T follicular helper cell (primary cell): Measurements from ENCODE around the gene SLC46A2.

Experiments used
- DNase-seq: peaks from one replicate; pipeline ENCODE4 v3.0.0-alpha.2; 2020; ENCODE audit warnings: low read depth
- total RNA-seq, 2 experiments: gene quantifications; one replicate each; lab custom pipeline; 2026; lab: John Stamatoyannopoulos, UW

The SLC46A2 gene, protein sequence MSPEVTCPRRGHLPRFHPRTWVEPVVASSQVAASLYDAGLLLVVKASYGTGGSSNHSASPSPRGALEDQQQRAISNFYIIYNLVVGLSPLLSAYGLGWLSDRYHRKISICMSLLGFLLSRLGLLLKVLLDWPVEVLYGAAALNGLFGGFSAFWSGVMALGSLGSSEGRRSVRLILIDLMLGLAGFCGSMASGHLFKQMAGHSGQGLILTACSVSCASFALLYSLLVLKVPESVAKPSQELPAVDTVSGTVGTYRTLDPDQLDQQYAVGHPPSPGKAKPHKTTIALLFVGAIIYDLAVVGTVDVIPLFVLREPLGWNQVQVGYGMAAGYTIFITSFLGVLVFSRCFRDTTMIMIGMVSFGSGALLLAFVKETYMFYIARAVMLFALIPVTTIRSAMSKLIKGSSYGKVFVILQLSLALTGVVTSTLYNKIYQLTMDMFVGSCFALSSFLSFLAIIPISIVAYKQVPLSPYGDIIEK
- 0 reads per million in 2 experiments for total RNA-seq

DNA sequence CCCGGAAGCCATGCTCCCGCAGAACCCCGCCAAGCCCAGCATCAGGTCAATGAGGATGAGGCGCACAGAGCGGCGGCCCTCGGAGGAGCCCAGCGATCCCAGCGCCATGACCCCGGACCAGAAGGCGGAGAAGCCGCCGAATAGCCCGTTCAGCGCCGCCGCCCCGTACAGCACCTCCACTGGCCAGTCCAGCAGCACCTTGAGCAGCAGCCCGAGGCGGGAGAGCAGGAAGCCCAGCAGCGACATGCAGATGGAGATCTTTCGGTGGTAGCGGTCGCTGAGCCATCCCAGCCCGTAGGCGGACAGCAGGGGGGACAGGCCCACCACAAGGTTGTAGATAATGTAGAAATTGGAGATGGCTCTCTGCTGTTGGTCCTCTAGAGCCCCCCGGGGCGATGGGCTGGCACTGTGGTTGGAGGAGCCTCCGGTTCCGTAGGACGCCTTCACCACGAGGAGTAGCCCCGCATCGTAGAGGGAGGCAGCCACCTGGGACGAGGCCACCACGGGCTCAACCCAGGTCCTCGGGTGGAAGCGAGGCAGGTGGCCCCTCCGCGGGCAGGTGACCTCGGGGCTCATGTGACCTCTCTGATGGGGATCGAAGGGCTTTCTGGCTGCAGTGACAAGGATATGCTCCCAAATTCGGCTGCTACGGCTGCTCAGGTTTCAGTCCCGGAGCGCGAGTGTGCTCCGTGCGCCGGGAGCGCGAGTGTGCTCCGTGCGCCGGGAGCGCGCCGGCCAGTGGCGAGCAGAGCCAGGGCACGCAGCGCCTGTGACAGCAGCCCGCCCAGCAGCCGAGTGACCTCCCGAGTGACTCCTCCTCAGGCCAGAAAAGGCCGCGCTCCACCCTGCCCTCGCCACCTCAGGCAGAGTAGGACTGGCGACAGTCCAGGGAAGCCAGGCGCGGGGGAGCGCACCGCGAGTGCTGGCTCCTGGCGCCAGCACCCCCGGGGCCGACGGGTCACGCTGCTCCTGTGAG is at the start of gene SLC46A2:
Gene SLC46A2, minus strand, starts transcription at position 771 of the 976 bp plus-strand sequence. Its CDS starts 195 bp downstream, at position 576.
- no peak for DNase-seq

DNA sequence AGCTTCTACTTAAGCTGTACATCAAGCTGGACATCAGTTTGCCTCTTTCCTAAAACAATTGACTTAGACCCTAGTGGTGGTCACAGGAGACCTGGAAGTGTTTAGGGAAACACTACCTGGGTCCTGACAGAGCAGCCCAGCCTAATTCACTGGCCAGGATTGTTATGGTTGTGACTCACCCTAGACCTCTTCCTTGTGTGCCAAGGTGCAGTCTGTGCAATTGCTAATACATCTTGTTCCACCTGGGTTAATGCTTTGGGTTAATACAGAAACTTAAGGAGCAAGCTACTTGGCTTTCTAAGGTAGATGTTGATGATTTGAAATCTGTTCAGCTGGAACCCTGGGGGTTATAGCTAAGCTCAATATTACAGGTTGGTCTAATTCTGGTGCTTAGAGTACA is 48.7 kb upstream of the SLC46A2 start:
- DNase-seq, result no peak

DNA sequence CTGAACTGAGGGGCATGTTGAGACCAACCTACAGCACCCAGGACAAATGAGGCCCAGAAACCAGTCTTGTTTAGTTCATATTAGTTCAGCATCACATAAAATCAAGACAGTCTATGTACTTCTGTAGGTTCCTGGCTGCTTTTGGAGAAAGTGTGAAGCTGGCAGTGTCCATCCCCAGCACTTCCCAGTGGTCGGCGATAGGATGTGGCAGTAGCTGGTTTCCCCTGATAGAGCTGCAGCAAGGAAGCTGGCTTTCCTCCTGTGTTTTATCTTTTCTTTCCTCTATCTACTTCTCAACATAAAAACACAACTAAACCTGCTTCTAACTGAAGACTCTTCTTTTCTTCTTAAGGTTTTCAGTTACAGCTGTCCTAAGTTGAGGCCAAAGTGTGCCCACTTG is 43.0 kb upstream of the SLC46A2 start:
- DNase-seq, result no peak

DNA sequence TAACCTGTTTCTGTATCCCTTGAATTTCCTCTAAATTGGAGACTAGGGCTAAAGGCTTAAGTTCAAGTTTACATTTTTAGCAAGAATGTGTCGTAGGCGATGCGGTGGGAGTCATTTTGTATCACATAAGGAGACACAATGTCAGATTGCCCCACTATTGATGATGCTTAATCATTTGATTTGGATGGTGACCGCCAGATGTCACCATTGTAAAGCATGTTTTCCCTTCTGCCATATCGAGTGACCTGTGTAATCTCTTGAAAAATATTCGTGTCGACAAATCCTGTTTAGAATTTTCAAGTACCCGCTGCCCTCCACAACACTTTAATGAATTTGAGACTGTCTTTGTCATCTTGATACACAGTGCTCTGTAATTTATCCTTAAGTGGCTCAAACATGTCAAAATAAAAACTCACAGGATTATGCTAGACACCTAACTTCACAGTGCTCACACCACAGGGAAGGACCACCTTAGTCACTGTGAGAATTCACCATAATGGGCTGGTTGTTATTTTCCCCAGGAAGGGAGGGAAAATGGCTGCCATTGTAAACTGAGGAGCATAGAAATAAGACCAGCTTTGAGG is 34.5 kb upstream of the SLC46A2 start:
- no peak for DNase-seq

DNA sequence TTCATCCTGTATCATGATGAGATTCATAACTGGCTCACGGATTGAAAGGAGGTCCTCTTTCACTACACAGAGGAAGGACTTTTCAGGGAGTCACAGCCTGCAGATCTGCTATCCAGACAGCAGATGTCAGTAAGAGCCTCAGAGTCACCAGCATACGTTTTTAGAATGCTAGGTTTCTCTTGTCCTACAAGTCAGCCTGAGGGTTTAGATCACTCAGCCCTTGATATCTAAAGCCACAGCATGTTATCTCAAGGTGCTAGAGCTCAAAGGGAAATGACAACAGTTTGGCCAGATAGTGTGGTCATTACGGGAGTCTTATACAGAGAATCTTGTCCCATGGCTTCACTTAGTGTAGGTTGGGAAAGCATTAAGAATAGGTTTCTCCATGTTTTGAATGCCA is 30.9 kb upstream of the SLC46A2 start:
- DNase-seq, result no peak

DNA sequence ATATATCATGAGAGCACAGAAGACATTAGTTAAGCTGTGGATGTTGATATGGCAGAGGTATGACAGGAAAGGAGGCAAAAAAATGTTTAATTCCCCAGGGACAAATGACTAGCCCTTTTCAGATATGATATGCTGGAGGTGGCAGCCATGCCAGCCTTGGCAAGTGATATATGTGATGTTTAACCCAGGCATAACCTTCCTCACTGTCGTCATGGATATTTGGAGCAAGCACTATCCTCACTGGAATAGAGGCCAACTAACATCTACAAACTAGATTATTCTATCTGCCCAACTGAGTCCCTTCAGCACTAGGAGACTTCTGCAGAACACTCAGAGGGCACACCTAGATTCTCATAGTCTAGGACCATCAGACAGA is 27.3 kb upstream of the SLC46A2 start:
- no peak for DNase-seq

DNA sequence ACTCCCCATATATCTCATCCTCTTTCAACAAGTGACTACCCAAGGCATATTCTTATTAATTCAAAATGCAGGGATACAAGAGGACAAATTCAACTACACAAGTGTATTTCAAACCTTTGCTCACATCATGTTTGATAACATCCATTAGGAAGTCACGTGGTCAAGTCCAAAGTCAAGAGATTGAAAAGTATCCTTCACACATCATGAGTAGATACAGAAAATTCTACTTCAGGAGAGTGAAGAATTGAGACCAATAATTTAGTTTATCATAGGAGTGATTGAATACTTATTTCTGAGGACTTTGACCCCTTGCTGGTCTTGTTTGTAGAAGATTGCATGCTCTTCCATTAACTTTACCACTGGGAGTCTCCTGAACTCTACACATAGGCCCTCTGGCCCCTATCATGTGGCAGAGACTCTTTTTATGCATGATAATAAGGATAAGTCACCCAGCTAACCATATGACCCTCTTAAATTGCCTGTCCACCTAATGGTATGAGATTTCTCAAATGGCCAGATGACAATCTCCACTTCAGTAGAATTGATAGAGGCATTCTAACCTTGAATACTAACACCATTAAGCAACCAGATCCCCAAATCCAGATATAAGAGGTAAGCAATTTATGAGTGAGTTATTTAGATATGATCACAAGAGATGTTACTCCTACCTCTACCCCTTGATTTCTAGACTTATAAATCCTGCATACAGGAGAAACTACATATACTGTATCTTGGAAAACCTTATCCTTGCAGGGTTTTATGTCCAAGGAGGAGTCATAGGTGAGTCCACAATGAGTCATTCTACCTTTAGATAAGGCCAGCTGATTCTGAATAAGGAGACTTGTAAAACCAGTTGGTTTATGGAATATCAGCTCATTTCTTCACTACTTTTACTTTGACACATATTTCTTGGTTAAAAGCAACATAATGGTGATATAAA is 26.6 kb upstream of the SLC46A2 start:
- DNase-seq, result no peak

DNA sequence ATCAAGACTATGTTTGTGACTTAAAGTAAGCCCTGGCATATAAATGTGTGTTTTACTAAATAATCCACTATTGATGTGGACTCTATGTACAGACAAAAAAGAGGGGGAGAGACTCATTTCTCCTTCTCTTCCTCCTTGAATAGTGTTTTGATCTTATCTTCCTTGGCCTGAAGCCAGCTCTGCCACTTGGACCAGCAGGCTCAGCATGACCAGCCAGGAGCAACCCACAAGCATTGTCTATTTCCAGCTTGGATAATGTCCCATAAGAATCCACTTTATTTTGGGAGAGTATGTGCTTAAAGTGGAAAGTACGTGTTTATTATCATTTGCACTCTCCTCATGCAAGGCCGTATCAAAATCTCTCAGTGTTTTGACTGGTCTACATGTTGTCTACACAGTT is 23.8 kb upstream of the SLC46A2 start:
- DNase-seq, result no peak

DNA sequence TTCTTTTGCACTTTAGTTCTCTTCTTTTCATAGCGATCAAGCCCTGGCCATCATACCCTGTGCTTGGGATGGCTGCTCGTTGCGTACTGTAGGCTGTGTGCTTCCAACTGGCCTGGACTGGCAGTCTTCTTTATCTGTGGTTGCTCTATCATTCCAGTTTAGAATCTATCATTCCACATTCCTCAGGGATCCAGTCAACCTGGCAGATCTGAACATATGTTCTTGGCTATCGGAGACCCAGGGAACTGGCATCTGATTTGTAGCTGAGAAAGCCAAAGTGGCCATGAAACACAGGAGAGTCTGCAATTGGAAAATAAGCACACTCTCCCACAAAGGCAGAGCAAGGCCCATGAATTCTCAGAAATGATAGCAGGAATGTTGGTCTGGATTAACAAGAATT is 22.6 kb upstream of the SLC46A2 start:
- no peak for DNase-seq

DNA sequence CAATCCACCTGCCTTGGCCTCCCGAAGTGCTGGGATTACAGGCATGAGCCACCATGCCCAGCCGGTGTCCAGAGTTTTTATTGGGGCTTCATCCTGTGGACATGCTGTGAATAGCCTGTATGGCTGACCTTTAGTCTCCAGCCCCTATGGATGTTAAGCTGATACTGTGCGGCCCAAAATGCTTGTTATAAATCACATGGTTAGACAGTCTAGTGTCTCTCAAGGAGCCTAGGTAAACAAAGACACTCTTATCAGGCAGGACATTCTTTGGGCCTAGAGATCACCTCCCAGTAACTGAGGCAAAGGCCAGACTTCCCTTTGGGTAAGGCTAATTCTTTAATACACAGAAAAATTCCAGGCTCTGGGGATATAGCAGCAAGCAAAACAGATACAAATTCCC is 22.0 kb upstream of the SLC46A2 start:
- no peak for DNase-seq

DNA sequence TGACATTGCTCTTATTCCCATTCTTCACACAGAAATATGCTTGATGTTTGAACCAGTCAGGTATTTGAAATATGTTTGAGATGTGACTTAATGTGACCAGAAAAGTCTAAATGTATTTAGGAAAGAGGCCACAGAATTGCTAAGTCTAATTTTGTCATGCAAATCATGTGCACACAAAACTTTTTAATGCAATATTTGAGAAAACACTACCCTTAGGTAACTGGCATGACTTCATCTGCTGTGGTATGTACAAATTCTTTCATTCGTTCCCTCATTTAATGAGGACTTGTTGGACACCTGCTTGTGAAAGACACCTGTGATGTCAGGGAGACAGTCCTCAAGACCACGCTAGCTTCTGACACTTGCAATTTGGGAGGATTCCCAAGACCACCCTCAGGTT is 21.1 kb upstream of the SLC46A2 start:
- no peak for DNase-seq

DNA sequence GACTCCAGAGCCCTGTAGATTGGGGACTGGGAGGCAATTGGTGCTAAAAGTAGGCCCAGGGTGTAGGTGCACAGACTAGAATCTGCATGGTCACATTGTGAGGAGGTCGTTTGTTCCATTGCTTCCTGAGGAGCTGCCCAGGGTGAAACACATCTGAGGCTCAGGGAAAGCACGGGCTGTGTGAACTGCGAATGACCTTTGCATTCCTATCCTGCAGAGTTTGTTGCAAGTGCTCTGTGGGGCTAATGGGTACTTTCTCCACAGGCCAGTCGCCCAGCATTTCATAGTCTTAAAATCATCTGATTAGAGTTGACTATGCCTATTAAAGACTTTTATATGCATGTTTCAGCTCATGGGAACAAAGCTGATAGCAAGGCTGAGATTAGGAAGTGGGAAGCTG is 14.4 kb upstream of the SLC46A2 start:
- no peak for DNase-seq

DNA sequence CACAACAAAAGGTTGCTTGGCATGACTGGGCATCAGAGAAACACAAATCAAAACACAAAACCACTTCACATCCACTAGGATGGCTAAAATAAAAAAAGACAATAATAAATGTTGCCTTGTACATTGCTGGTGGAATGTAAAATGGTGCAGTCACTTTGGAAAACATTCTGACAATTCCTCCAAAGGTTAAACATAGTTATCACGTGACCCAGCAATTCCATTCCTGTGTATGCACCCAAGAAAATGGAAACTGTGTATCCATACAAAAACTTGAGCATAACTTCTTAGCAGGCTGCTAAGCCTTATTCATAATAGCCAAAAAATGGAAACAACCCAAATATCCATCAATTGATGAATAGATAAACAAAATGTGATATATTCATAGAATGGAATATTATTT is 10.2 kb upstream of the SLC46A2 start:
- no peak for DNase-seq

DNA sequence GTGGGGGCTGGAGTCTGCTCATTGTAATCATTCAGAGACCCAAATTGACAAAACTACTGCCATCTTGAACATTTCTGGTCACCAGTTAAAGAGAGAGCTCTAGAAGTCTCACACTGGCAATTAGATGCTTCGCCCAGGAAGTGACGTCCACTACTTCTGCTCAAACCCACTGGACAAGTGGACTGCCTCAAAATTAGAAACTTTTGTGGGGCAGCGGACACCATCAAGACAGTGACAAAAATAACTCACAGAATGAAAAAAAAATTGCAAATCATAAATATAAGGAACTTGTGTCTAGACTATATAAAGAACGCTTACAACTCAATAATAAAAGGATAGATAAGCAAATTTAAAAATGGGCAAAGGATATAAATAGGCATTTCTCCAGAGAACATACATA is 9.8 kb upstream of the SLC46A2 start:
- no peak for DNase-seq

DNA sequence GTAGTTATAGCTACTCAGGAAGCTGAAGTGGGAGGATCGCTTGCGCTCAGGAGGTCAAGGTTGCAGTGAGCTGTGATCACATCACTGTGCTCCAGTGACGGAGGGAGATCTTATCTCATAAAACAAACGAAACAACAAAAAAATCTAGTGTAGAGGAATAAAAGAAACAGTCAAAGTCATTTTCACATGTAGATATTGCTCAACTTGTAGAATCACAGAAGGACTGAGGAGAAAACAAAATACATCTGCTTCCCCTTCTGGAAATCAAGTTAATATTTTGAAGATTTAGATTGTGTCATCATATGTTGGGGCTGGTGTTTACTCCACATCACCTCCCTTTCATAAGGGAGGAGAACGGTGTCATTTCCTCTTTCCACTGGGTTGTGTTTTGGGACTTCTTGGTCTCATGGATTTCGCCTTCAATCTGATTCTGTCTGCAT is 8.2 kb upstream of the SLC46A2 start:
- no peak for DNase-seq

DNA sequence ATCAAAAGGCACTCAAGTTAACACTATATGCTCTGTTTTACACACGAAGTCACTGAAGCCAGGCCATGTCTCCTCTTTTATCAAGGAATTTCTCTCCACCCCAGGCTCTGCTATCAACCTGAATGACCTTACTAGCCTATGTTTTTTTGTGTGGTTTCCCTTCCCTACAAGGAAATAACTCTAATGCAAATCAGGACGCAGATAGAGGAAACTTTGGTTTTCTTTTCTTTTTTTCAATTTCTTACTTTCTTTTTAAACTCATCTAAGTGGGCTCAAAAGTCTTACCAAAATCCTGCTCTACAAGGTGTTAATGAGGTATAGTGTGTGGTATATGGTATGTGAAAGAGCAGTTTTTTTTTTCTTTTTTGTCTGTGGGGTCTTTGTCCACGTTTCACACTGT is 5.5 kb upstream of the SLC46A2 start:
- no peak for DNase-seq

DNA sequence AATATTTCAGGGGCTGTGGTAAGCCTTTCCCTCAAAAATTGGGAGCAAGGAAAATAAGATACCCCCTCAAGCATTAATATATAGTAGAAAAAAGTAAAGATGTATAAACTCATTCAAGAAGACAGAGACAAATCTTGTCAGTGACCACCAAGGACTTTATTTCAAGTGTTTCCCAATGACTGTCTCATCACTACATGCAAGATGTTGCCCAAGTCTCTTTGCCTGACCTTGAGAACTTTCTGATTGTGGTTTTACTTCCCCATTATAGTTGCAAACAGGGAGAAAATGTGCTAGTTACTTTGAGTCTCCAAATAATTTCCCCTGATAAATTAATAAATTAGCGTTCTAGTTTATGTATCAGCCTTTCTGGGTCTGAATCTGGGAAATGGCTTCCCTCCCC is 4.0 kb upstream of the SLC46A2 start:
- DNase-seq, result no peak

DNA sequence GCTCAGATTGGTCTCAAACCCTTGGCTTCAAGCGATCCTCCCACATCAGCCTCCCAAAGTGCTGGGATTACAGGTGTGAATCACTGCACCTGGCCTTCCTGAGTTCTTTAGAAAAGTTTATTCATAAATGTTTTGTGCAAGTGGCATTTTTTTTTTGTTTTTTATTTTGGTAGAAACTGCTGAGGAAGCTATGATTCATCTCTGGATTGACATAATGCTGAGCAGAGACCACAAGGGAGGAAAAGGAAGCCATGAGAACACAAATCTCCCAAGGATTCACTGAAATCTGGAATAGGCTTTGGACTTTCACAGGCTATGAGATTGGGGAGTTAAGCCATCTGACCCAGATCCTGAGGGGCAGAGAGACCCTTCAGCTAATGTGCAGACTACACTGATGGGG is 3.4 kb upstream of the SLC46A2 start:
- no peak for DNase-seq

DNA sequence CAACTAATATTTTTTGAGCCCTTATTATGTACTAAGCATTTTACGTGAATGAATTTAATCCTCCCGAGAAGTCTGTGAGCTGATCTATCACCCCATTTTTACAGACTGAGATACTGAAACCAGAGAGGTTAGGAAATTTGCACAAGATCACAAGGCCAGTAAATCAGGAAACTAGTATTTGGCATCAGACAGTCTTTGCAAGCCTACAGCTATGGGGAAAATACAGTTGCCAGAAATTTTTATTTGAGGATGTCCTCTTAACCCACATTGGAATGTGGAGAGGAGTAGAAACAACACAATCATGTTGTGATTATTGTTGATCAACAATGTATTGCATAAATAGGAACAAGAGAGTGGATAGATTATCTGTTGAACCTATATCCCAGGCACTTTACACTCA is 2.3 kb upstream of the SLC46A2 start:
- DNase-seq, result no peak

DNA sequence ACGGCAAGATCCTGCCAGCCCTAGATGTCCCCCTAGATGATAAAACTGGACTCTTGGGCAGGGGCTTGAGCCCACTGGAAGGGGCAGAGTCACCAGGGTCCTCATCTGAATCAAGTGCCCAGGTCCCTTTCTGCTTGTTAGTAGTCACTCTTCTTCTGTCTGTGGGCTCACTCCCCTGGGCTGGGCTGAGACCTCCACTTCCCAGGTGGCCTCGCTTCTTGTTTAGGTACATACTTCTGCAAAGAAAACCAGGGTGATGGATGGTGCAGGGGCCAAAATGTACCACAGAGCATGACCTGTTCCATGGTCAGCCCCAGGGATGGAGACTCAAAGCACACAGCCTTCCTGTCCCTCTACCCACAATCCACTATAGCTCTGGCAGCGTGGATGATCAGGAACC is 845 bp upstream of the SLC46A2 start:
- no peak for DNase-seq

DNA sequence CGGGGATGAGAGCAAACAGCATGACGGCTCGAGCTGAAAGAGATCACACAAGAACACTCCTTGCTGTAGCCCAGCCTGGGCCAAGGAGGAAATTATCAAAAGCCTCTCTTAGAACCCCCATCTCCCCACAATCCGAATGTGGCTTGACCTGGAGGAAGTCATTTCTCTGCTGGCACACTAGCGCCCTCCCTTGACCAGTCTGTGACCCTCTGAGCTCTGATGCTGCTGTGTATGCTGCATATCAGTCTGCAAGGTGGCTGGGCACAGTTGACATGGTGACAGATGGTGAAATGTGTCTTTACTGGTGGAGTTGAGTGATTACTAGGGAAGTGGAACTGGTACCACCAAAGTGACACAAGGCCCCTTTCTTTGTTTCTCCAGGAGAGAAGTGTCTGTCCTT is 3.3 kb downstream of the SLC46A2 start:
- DNase-seq, result no peak
